HG02884 (cell line): ENCODE data around the gene USP32.
"Not testable (repeated sequence)": the region's sequence is repeated elsewhere in the genome, so short reads cannot be mapped to it uniquely, and the experiment has no call there.

Experiments used
- ATAC-seq: cut with Tn5 transposase; IDR thresholded peaks from one replicate; pipeline ENCODE4 v1.9.1; 2021; ENCODE audit warnings: mild to moderate bottlenecking, moderate library complexity; ENCODE audit not compliant: unreplicated experiment

Gene USP32

DNA sequence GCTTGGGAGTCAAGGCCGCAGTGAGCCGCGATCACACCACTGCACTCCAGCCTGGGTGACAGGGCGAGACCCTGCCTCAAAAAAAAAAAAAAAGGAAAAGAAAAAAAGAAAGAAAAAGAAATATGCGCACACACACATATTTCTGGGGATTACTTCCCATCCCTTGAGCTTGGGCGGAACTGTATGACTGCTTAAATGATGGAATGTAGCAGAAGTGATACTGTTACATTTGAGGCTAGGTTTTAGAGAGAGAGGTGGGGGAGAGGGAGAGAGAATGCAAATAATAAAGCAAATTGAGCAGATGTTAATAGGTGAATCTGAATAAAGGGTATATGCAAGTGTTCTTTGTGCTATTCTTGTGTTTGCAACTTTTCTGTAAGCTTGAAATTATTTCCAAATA lies 12.0 kb upstream of the USP32 start:
- ATAC-seq = no peak

DNA sequence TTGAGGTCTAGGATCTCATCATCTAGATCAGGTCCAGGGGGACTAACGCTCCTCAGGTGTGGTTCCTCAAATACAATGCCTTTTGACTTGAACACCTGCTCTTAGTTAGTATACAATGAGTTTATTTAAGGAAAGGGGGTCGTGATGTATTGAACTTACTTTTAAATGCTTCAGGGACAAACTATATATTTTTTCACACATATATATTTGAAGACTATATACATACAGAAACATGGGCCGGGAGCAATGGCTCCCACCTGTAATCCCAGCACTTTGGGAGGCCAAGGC lies 11.5 kb upstream of the USP32 start:
- no peak for ATAC-seq

DNA sequence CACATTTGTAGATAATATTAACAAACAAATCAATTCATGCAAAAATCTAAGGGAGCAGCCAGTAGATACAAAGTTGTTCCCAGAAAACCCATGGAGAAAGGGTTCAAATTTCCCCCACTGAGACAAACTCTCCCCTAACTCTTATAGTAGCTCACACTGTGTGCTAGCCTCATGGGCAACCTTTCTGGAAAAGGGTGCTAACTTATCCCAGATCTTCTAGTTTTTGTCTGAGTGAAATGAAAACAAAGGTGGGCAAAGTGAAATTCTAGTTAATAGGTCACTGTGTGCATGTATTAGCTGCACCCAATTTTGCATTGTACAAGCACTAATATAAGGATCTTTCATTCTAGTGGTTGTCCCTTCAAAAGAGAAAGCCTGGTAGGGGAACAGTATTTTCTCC lies 9.9 kb upstream of the USP32 start:
- ATAC-seq = no peak

DNA sequence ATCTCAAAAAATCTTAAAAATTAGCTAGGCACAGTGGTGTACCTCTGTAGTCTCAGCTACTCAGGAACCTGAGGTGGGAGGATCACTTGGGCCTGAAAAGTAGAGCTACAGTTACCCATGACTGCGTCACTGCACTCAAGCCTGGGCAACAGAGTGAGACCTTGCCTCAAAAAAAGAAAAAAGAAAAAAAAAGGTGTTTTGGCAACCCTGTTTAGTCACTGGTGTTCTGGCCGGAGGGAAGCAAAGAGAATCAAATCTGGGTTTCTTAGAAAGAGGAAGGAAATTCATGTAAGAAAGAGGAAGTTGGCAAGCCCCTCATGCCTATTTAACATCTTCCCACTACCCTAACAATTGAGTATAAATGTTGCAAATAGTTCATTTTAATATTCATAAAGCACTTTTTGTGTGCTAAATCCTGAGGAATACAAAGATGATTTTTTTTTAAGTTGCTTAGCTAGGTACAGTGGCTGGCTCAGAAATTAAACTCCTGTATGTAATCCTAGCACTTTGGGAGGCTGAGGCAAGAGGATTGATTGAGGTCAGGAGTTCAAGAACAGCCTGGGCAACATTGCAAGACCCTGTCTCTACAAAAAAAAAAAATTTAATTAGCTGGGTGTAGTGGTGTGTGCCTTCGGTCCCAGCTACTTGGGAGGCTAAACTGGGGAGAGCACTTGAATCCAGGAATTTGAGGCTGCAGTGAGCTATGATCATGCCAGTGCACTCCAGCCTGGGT lies 6.5 kb upstream of the USP32 start:
- ATAC-seq = no peak

DNA sequence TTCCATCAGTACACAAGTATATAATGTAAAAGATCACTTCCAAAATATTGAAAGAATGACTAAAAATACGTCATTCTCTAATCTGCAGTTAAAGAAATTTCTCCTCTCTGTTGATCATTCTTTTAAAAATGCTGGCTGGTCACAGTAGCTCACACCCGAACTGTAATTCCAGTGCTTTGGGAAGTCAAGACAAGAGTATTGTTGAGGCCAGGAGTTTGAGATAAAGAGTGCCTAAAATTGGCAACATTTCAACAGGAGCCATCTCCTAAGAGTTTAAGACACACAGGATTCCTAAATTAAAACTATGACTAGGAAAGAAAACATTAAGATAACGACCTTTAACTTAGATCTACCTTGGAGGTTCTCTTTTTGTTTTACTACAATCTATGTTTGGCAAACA lies 4.5 kb upstream of the USP32 start:
- ATAC-seq = no peak

DNA sequence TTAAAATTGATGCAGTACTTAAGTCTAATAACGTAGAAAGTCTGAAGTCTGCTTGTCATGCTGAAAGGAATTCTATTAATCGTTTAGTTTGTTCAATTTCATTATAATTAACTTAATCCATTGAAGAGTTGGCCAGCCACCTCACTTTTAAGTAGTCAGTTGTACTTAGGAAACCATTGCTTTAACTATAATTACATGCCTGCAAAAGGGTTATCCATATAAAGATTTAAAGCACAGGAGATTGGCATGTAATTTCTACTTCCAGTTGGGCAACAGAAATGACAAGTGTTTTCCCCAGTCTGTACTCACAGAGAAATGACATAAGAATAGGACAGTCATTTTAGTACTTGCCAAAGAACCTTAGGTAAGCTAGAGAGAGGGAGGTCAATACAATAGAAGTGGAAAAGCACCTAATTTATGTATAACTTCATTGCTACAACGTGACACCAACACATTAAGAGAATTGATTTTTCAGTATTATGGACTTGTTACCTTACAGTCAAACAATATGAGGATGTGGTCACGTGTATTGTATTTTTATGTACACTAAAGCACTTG lies 3.7 kb upstream of the USP32 start:
- ATAC-seq = no peak

DNA sequence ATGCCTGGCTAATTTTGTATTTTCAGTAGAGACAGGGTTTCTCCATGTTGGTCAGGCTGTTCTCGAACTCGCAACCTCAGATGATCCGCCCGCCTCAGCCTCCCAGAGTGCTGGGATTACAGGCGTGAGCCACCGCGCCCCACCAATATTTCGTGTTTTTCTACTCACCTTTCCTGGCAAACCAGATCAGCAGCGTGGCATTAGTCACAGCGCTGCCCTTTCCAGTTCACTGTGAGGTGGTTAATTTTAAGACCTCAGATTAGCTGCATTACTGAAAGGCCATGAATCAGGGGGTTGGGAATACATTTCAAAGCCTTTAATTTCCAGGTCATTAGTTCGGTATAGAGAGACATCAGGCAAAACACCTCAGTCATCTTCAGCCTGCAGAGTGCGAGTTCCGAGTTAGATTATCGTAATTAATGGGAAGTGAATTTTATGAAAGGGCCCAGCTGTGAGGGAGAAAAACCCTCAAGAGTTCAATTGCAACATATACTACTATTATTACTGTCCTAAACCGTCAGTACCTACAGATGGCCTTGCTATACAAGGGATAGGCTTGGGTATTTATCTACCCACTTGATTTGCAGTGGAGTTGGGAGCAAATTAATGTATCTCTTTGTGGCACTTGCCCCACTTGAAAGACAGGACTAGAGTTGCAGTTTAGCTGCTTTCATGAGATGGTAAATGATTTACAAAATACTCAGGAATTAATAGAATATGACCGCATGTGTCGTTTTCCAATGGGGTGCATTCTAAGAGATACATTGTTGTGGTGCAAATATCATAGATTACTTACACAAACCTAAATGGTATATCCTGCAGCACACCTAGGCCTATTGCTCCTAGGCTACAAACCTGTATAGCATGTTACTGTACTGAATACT lies 2.1 kb upstream of the USP32 start:
- ATAC-seq = no peak

DNA sequence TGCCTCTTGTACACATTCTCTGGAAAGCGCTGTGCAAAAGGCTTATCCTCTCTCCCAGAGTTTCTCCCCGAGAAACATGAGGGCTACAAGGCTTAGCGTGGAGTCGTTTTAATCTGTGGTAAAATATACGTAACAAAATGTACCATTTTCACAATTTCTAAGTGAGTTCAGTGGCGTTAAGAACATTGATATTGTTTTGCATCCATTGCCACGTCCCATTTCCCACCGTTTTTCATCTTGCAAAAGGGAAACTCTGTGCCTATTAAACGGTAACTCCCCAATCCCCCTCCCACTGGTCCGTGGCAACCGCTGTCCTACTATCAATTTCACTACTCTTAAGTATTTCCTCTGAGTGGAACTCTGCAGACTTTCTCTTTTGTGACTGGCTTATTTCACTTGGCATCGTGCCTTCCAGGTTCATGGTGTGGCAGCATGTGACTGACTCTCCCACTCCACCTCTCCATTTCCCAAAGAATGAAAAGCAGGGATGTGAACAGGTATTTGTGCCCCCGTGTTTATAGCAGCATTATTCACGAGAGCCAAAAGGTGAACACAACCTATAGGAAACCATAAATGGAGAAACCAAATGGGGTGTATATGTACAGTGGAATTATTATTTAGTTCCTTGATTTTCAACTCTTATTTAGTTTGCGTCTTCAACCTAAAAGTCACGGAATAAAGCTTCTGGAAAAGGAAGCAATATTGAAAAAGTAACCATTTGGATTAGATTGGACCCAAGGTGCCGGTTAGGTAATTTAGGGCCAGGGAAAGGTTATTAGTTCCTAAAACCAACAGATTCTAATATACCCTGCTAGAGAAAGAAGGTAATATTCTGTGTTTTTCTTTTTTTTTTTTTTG lies 1.1 kb upstream of the USP32 start:
- no peak for ATAC-seq

DNA sequence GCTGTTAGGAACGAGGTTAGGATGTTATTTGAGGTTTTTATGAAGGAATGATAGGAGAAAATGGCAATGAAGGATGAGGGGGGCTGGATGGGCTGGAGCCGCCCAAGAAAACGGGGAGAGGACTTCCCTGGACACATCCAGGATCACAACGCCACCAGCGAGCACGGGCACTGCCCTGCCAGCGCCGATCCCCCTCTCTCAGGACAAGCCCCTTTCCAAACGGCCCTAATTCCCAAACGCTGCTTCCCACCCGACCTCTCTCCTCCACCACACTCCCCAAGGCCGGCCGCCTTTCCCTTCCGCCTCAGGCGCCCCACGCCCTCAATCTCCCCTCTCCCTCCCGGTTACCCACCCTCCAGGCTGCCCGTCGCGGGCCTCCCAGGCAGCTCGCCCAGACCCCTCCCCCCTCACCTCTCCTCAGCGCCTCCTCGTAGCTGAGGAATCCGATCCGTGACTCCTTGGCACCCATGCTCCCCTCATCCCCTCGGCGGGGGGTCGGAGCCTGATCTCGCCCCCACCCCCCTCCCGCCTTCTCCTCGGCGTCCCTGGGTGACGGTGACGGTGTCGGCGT lies 377 bp downstream of the USP32 start:
- ATAC-seq = peak; percentile 14

DNA sequence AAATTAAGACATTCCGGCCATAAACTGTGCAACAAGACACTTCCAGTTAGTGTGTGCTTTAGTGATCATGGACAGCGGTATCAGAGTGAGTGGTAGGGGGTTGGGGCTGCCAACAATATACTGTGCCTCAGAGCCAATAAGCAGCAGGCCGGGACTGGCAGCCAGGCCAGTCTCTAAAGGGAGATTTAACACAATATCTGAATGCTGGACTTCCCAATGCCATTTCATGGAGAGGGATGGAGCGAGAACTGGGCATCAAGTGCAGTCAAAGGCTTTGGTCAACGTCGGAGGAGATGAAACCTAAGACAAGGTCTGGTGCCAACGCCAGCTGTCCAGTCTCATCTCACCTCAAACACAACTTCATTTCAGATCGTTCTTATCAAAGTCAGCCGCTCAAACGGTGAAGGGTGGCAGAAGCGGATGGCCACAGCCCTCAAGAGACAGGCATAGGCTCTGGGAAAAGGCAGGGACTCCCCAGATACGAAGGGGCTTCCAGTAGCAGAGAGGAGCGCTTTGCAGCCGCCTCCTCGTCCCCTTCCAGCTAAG lies 935 bp downstream of the USP32 start:
- ATAC-seq = no peak

DNA sequence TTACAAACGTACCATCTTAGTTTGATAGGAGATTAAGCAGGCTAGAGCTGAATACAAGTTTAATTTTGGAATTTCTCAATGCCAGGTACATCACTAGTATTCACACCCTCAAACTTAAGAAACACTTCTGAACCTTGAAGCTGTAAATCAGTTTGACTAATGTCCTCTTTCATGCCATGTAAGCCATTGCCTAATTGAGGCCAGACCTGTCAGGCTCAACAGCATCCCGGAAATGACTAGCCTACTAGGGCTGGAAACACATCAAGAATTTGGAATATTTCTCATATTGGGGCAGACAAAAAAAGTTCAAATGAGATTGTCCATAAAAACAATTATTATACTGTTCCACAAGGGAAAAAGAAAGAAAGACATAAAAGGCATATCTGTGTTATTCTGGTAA lies 1.7 kb downstream of the USP32 start:
- ATAC-seq = no peak

DNA sequence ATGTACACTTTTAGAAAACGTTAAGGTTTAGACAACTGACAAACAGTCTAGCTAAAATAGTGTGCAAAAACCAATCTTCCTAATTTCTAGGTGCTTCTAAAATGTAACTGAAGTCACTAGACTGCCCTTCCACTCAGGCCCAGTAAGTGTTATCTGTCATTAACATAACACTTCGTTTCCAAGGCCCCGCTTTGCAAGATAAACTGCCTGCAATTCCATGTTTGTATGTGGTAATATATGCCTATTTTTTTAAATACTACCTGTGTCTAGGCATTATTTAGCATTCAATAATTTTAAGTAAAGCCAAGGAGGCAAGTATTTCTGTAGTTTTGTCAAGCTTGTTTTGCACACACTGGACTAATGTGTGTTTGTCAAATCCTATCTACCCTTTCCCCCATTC lies 3.2 kb downstream of the USP32 start:
- ATAC-seq = no peak

DNA sequence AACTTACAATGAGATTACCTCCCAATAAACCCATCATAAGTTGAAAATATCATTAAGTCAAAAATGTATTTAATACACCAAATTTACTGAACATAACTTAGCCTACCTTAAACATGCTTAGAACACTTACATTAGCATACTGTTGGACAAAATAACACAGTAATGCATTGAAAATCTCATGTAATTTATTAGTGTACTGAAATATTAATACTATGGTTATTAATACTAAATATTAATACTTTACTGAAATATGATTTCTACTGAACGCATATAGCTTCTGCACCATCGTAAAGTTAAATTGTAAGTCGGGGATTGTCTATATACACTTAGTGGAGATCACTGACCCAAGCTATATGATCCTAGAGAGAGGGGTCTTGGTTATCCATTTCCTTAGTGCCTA lies 4.3 kb downstream of the USP32 start:
- ATAC-seq = no peak

DNA sequence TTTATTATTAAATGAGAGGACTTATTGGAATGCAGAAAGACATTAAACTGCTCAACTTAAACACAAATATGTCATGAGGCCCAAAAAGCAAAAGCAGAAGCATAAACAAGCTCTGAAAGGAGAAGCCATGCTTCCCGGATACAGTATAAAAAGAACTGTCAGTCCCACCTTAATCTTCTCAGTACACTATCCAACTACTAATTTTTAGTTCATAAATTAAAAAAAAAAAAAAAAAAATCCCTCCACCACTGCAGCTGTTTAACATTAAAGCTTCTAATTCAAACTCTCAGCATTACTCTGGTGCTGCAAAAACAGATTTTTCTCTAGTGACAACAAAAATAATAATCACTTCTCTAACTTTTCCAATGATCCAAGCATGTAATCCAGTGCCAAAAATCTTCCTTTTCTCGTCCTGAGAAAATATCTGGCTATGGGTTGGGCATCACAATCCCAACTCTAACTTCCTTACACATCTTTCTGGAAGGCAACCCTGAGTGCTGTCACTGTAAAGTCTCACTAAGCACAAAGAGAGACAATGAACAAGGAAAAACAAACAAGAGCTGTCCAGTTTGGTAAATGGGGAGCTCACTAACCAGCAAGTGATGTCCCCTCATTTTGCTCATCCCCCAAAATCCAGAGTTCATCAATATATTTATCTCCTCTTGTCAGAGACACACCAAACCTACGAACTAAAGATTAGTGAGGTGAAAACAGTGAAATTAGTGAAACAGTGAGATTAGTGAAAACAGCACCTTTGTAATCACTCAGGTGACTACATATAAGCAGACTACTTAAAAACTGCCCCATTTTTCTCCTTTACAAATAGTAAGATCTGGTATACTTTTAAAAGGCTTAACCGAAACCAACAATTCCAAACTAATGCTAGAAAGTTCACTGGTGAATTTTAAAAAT lies 5.5 kb downstream of the USP32 start:
- ATAC-seq = no peak

DNA sequence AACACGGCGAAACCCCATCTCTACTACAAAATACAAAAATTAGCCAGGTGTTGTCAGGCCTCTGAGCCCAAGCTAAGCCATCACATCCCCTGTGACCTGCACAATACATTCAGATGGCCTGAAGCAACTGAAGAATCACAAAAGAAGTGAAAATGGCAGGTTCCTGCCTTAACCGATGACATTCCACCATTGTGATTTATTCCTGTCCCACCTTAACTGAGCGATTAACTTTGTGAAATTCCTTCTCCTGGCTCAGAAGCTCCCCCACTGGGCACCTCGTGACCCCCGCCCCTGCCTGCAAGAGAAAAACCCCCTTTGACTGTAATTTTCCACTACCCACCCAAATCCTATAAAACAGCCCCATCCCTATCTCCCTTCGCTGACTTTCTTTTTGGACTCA lies 7.0 kb downstream of the USP32 start:
- not testable (repeated sequence) for ATAC-seq

DNA sequence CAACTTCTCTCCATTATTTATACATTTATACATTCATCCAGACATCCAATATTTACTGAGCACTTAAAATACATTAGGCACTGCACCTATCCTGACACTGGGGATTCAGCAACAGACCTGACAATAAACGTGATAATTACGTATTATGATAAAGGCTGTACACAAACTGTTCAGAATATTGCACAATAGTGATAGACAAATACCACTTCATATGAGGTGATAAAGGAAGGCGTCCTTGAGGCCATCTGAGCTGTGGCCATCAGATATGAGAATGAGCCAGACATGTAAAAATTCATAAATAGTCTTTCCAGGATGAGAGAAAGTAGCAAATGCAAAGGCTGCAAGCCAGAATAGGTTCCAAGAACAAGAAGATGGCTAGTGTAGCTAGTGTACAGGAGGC lies 8.6 kb downstream of the USP32 start:
- ATAC-seq = no peak

DNA sequence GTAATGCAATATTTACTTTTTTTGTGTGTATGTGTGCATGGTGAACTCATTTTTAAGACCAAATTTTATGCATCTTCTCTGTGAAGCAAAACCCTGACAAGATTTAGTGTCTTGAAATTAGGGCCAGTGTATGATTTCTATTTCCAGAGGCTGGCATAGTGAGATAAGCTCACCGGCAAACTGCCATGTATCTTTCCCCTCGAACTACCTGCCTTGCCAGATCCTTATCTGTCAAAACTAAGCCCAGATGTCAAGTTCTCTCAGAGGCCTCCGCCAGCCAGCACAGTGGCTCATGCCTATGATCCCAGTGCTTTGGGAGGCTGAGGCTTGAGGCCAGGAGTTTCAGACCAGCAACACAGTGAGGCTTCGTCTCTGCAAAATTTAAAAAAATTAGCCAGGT lies 10.0 kb downstream of the USP32 start:
- no peak for ATAC-seq

DNA sequence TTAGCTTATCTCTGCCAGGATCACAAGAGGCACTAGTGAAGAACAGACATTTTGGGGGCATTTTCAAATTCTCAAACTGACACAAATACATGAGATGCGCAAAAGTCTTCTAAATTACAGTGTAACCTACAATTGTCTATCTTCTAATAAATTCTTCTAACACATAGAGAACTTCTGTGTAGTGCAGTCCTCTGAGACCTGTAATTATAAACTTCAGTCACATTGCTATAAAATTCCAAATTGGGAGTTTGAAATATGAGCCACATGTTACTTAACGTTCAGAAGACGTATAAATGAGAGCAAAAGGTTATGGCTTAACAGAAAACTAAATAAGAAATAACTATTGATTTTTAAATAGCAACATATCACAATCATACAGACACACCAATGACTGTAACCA lies 12.5 kb downstream of the USP32 start:
- not testable (repeated sequence) for ATAC-seq

DNA sequence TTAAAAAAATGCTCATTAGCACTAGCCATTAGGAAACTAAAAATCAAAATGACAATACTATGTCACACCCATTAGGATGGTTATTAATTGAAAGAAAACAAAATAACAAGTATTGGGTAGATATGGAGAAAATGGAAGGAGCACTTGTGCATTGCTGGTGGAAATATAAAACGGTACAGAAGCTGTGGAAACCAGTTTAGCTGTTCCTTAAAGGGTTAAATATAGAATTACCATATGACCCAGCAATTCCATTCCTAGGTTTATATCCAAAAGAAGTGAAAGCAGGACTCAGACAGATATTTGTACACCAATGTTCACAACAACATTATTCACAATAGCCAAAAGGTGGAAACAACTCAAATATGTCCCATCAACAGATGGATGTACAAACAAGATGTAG lies 13.7 kb downstream of the USP32 start:
- not testable (repeated sequence) for ATAC-seq
